Endothelial cell (in vitro differentiated cells): ENCODE measurements around the gene TECPR1. TPM values are rescaled to one million over a fixed set of nuclear protein-coding genes. Genes with fewer than 3 reads are reported as not detected.

Experiments used
- DNase-seq: peaks from one replicate; pipeline ENCODE4 v3.0.0; 2021; ENCODE audit warnings: low spot score
- H3K27ac Mint-ChIP-seq: one replicate; pipeline ENCODE4 v1.8.0; 2021; ENCODE audit warnings: mixed read lengths, inconsistent platforms; ENCODE audit not compliant: unreplicated experiment
- H3K27me3 Mint-ChIP-seq: one replicate; pipeline ENCODE4 v1.8.0; 2021; ENCODE audit warnings: mild to moderate bottlenecking, moderate library complexity, mixed read lengths, inconsistent platforms; ENCODE audit not compliant: unreplicated experiment
- H3K36me3 Mint-ChIP-seq: one replicate; pipeline ENCODE4 v1.8.0; 2021; ENCODE audit warnings: mild to moderate bottlenecking, low read depth, mixed read lengths, inconsistent platforms; ENCODE audit not compliant: unreplicated experiment
- H3K4me1 Mint-ChIP-seq: one replicate; pipeline ENCODE4 v1.8.0; 2021; ENCODE audit warnings: mild to moderate bottlenecking, mixed read lengths, inconsistent platforms; ENCODE audit not compliant: unreplicated experiment
- H3K4me3 Mint-ChIP-seq: one replicate; pipeline ENCODE4 v1.8.0; 2021; ENCODE audit warnings: mild to moderate bottlenecking, mixed read lengths, inconsistent platforms; ENCODE audit not compliant: unreplicated experiment
- H3K9me3 Mint-ChIP-seq: one replicate; pipeline ENCODE4 v1.8.0; 2021; ENCODE audit warnings: mixed read lengths, inconsistent platforms; ENCODE audit not compliant: unreplicated experiment
- total RNA-seq: library from RNA; stranded (reverse); fragmentation: NEBNext Ultra II Directional; extraction: Animal tissue kit (Norgen Biotek cat#: 25700); gene quantifications from one replicate; pipeline ENCODE4 v1.2.1, GENCODE V29; 2021; ENCODE audit not compliant: unreplicated experiment
- TF ChIP-seq, protein P1 (sequence below): fragments of 200-600 bp; sonication (generic); IDR thresholded peaks from one replicate; pipeline ENCODE4 v1.5.0; 2021; ENCODE audit warnings: antibody characterized with exemption; ENCODE audit not compliant: unreplicated experiment

The TECPR1 gene
- total RNA-seq, 1 donor from 2014 or later: 129 TPM

DNA sequence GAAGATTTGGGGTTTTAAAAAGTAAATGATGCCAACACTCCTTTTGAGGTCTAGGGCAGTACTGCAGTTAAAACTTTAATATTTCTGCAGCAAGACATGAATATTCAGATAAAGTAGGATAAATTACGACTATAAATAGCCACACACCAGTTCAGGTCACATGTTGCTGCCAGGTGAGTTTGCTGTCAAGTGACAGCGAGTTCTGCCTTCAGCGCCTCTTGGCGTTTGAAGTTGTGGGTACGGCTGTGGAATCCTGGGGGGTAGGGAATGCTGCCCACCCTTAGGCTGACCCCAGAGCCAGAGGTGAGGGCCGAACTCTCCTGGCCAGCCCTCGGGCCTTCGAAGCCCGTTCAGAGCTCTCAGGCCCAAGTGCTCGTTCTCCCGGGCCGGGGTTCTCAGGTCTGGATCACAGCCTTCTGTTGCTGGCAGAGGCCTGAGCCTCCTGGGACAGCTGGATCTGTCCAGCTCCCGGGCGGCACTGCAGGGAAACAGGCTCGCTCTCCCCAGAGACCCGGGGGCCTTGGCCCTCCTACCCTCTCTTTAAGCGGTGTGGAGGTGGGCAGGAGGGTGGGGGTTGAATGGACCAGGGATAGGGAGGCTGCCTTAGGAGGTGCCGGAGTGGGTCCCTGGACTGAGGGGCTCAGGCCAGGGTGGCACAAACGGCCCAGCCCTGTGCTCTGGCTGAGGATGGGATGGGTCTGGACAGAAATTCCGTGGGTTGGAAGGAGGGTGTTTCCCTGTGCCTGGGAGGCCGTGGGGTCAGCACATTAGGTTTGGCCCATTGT, 34.9 kb upstream of the TECPR1 start:
- peak overlapping the region; percentile 30 for H3K27ac Mint-ChIP-seq
- H3K9me3 Mint-ChIP-seq: no peaks in the 10 kb centered on the region
- peaks cover 16% of the 10 kb centered on the region for H3K36me3 Mint-ChIP-seq
- H3K4me1 Mint-ChIP-seq: peaks cover 34% of the 10 kb centered on the region
- DNase-seq: no peak
- peaks cover 11% of the 10 kb centered on the region for H3K27me3 Mint-ChIP-seq
- peak overlapping the region; percentile 51 for H3K4me3 Mint-ChIP-seq
- TF ChIP-seq, protein P1, sequence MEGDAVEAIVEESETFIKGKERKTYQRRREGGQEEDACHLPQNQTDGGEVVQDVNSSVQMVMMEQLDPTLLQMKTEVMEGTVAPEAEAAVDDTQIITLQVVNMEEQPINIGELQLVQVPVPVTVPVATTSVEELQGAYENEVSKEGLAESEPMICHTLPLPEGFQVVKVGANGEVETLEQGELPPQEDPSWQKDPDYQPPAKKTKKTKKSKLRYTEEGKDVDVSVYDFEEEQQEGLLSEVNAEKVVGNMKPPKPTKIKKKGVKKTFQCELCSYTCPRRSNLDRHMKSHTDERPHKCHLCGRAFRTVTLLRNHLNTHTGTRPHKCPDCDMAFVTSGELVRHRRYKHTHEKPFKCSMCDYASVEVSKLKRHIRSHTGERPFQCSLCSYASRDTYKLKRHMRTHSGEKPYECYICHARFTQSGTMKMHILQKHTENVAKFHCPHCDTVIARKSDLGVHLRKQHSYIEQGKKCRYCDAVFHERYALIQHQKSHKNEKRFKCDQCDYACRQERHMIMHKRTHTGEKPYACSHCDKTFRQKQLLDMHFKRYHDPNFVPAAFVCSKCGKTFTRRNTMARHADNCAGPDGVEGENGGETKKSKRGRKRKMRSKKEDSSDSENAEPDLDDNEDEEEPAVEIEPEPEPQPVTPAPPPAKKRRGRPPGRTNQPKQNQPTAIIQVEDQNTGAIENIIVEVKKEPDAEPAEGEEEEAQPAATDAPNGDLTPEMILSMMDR: no peak

DNA sequence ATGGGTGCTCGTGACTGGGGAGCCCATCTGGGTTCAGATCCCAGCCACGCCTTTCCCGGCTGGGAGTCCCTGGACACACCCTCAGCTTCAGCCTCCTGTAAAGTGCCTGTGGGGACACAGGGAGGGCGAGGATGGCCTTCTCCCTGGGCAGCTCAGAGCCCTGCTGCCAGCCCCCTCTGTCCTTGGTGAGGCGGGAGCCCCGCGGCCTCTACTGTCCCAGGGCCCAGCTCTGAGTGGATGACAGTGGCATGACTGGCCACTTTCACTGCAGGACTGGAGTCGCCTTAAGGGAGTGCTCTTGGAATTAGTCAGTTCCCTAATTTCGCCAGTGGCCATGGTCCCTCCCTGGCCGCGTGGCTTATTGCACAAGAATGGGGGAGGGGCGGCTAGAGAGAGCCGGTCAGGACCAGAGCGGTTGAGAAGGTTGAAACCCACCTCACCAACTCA, 34.1 kb upstream of the TECPR1 start:
- DNase-seq: no peak
- H3K36me3 Mint-ChIP-seq: peaks cover 16% of the 10 kb centered on the region
- peaks cover 34% of the 10 kb centered on the region for H3K4me1 Mint-ChIP-seq
- TF ChIP-seq, protein P1: no peak
- peaks cover 11% of the 10 kb centered on the region for H3K27me3 Mint-ChIP-seq
- no peaks in the 10 kb centered on the region for H3K9me3 Mint-ChIP-seq
- peak overlapping the region; percentile 30 for H3K27ac Mint-ChIP-seq
- no peak overlapping the region for H3K4me3 Mint-ChIP-seq

DNA sequence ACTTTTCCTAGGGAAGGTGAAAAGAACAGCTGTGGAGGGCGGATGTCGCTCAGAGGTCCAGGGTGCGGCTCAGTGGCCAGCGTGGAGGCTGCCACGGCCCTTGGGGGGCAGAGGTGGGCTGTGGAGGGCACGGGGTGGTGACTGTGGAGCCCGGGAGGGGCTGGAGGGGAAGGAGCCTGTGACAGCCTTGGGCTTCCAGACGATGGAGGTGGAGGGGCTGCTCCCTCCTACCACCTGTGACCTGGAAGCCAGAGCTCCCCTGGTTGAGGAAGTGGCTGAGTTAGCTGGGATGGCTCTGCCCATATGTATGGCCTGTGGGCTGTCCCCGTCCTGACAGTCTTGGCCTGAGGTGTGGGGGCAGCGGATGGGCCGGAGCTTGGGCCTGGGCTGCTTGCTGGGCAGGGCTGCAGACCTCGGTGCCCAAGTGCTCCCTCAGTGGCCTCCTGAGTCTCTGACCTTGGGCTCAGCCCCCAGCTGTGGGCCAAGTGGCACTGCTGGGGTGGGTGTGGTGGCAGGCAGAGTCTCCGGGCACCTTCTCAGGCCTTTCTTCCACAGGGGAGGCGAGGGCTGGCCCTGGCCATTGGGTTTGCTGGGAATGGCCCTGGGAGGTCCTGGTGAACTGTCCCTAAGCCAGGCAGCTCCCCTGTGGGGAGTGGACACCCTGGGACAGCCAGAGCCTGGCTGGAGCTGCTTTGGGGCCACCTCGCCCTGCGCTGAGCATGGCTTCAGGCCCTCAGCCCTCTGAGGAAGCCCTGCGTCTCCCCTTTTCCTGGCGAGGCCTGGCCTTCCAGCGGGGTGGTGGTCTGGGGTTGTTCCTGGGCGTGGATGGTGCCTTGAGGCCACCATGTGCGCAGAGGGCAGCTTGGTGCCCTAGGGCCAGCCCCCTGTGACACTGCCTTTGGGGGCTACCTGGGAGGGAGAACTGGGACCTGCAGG, 33.4 kb upstream of the TECPR1 start:
- H3K4me1 Mint-ChIP-seq: peaks cover 37% of the 10 kb centered on the region
- H3K27ac Mint-ChIP-seq: peak overlapping the region; percentile 84
- TF ChIP-seq, protein P1: no peak
- no peak for DNase-seq
- H3K4me3 Mint-ChIP-seq: peak overlapping the region; percentile 85
- H3K27me3 Mint-ChIP-seq: peaks cover 14% of the 10 kb centered on the region
- no peaks in the 10 kb centered on the region for H3K9me3 Mint-ChIP-seq
- H3K36me3 Mint-ChIP-seq: peaks cover 16% of the 10 kb centered on the region

DNA sequence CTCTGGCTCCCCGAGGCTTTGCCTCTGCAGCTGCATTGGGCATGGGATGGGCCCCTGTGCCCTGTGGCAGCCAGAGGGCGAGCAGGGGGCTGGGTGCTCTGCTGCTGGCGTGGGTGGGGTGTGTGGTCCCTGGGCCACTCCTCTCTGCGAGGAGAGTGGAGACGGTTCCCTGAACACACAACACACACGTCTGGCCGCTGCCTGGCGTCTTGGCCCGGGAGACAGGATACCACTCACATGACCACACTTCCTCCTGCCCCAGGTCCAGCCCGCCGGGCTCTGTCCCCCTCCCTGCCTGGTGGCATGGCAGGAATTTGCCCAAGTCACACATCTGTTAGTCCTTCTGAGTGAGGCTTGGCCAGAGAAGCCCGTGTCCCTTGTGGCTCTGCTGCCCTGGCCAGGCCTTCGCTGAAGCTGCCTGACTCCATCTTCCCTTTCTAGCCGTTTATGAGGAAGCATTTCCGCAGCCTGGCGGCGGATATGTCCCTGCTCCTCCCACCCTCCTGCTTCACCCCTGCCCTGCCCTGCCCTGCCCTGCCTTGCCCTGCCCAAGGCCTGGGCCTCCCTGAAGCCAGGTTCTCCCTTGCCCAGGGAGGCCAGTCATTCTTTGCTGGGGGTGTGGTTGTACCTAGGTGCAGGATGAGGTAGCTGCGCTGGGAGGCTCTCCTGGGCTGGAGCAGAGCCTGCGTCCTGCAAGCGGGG, 32.5 kb upstream of the TECPR1 start:
- Mint-ChIP-seq H3K4me3 (peak overlapping the region; percentile 85), H3K36me3 (peaks cover 16% of the 10 kb centered on the region), H3K27me3 (peaks cover 14% of the 10 kb centered on the region), H3K9me3 (no peaks in the 10 kb centered on the region), H3K4me1 (peaks cover 37% of the 10 kb centered on the region), H3K27ac (peak overlapping the region; percentile 84)
- TF ChIP-seq, protein P1: no peak
- DNase-seq: peak; percentile 57
